Heart left ventricle (tissue), 13 donors: Measurements from ENCODE around the gene TOM1.

ENCODE experiments used
- POLR2A ChIP-seq, 2 donors: fragments of 450-650 bp; IDR thresholded peaks; one replicate each; pipeline ENCODE4 v1.6.1; 2017; ENCODE audit warnings: antibody characterized with exemption in 2 of 2, mild to moderate bottlenecking in 2 of 2, moderate library complexity in 2 of 2
- TF ChIP-seq, protein P1 (sequence below), 12 donors: fragments of 200-600 bp; sonication (generic) in 4 of 12; IDR thresholded peaks; one replicate each; pipeline versions ENCODE4 v1.5.0 to v1.8.0; 2018 to 2022; ENCODE audit warnings: antibody characterized with exemption in 12 of 12, mild to moderate bottlenecking in 5 of 12
- donor health status: ischemic (EF 13 %, LVEDD 7.1; RV severe dilation, severe dysfunction).
- donor health status: DM: no; HTN: yes; CAD: no.
- donor health status: DM: no; HTN: no; CAD: no.
- donor health status: ischemic (EF 25% LVEDD 6.9; RV normal size, moderate dysfunction).
- donor health status: ischemic (EF 25% LVEDD 5.7; RV mildly dilated, moderate dysfunction).
- donor health status: ischemic (EF 35%, LVEDD 5.7; RV mildly dilated, moderate dysfunction).
- donor health status: nonischemic (EF 11% LVEDD 7.7; RV severe dilation, severe dysfunction).
- donor health status: DM: yes; HTN: yes; CAD: no.
- donor health status: PGD.
- donor health status: ischemic (EF 29% LVEDD 5.4; RV normal size, mild dysfunction).
- donor health status: nonischemic (EF 23%, LVEDD 6.1; RV moderate dilation, normal function).

DNA sequence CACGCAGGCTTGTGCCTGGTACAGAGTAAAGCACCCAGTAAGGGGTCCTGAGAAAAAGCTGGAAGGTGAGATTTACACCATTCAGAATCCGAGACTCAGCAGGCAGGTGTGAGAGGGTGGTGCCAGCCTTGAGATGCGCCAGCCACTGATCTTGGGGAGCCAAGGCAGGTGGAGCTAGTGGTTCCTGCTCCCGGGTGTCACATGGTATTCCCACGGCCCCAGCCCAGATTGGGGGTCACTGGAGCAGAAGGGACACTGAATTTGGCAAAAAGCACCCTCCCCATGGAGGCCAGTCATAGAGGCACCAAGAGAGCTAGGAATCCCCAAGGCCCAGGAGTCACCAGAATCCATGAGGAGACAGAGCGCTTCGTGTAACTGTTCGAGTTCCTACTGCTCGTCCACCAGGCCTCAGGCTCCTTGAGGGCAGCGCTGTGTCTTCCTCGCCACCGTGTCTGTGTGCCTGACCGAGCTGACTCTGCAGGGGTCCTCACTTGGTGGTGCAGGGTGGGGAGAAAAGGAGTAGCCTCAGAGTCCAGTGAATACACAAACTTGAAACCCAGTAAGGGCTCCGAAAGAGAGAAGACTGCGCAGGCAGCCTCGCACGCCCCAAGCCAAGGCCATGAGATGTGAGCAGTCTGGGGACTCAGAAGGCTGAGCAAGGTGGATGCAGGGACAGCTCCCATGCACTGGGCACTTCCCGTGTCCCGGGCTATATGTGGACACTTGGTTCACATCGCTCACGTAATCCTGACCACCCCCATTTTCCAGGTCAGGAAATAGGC lies 28.2 kb downstream of the TOM1 start:
- TF ChIP-seq, protein P1, sequence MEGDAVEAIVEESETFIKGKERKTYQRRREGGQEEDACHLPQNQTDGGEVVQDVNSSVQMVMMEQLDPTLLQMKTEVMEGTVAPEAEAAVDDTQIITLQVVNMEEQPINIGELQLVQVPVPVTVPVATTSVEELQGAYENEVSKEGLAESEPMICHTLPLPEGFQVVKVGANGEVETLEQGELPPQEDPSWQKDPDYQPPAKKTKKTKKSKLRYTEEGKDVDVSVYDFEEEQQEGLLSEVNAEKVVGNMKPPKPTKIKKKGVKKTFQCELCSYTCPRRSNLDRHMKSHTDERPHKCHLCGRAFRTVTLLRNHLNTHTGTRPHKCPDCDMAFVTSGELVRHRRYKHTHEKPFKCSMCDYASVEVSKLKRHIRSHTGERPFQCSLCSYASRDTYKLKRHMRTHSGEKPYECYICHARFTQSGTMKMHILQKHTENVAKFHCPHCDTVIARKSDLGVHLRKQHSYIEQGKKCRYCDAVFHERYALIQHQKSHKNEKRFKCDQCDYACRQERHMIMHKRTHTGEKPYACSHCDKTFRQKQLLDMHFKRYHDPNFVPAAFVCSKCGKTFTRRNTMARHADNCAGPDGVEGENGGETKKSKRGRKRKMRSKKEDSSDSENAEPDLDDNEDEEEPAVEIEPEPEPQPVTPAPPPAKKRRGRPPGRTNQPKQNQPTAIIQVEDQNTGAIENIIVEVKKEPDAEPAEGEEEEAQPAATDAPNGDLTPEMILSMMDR (IDR thresholded peaks at IDR 0.05): no peak
- no peak for TF ChIP-seq POLR2A (IDR thresholded peaks at IDR 0.05)
